Measurements from ENCODE around the gene ATG12. TPM values are rescaled to one million over a fixed set of nuclear protein-coding genes. Genes with fewer than 3 reads are reported as not detected.

The ATG12 gene
- polyA plus RNA-seq, 2 of the 4 experiments (the other 2 are of a cell fraction): 43.3 to 126 TPM

DNA sequence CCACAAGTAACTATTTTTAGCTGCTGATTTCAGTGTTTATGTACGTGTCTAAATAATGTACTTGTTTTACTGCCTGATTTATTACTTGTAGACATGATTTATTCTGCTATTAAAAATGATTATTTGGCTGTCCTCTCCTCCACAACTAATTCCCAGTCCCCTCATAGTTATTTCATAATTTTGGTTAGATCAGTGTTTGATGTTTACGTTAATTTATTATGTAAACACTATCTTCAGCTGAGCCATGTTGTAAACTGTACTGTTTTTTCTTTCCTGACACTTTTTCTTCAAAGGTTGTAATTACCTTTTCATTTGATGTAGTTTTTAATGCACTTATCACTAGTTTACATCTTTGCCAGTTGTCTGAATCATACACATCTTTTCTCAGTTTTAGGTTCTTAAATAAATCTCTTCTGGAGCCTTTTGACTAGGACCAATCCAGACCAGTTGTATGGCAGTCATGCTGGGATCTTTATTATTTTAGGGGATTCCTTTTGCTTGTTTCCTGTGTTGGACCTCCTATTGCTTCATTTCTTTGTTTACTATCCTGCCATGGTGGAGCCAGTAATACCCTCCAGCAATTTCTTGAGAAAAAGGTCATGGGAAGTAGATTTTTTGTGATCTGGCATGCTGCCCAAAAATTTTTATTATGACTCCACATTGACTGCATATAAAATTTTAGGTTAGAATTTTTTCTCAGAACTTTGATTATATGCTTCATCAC lies 16.4 kb upstream of the ATG12 start:
- no peak overlapping the region for H3K27ac ChIP-seq
- 52% methylated on average over 2 of the region's 2 CpGs for WGBS (ENCODE audit: missing lambda C conversion rate)
- ChIA-PET POLR2A (no interaction called here), CTCF (interaction anchor here (1.5 kb wide), 1 partner anchor 19 kb away, joined by 3 read pairs; no protein-coding TSS in a partner anchor)
- peak in 1 of 2 experiments; percentile 43 for DNase-seq (ENCODE audit: low read depth in 1 of 2, low spot score in 1 of 2)
- peak overlapping the region; percentile 51 for H3K4me2 ChIP-seq
- peak in 1 of 2 experiments; percentile 66; a peak in 3 of 6 replicates for ATAC-seq
- H3K4me3 ChIP-seq: no peak overlapping the region
- H3K9me3 ChIP-seq: peaks cover 5% of the 10 kb centered on the region; the same call in 1 of the 3 replicates
- TF ChIP-seq RAD21 (conservative IDR thresholded peaks at IDR 0.05 in 1 of 2, IDR thresholded peaks at IDR 0.05 in 1 of 2) (no peak), CBX2 (IDR thresholded peaks at IDR 0.05; ENCODE audit: borderline replicate concordance, low read depth) (no peak), HEYL (CRISPR knock-in tag; IDR thresholded peaks at IDR 0.05) (no peak), EHMT2 (IDR thresholded peaks at IDR 0.05; ENCODE audit: low read depth) (no peak), CEBPB (IDR thresholded peaks at IDR 0.05) (peak; percentile 7 to 60; a peak in 2 of 4 replicates)
- peaks cover 28% of the 10 kb centered on the region for H3K4me1 ChIP-seq
- no peak for FAIRE-seq

DNA sequence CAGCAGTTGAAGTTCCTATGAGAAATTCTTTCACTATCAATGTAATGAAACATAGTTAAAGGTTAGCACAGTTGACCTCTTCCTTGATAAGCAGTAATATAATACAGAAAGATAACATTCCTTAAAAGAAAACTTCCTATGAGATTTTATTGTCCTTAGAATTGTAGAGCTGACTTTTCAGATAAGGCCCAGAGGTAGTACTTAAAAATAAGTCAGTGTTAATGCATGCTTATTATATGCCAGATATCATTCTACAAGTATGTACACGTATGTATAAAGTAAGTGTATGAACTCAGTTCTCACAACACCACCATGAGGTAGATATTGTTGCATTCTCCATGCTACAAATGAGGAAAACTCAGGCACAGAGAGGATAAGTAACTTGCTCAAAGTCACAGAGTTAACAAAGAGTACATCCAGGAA lies 15.7 kb upstream of the ATG12 start:
- POLR2A ChIA-PET: no interaction called here
- Histone ChIP-seq H3K4me2 (no peak overlapping the region; the same call in 2 of the 3 replicates), H3K4me1 (peaks cover 28% of the 10 kb centered on the region), H3K27ac (no peak overlapping the region), H3K9me3 (0 out of 3 replicates have a peak, but pooled peaks cover 2% of the 10 kb centered on the region), H3K4me3 (no peak overlapping the region)
- ATAC-seq (no peak), DNase-seq (ENCODE audit: low read depth in 1 of 2, low spot score in 1 of 2) (no peak), FAIRE-seq (no peak)
- CTCF ChIA-PET: no interaction called here
- TF ChIP-seq HEYL (CRISPR knock-in tag; IDR thresholded peaks at IDR 0.05): no peak
- TF ChIP-seq, protein P1, sequence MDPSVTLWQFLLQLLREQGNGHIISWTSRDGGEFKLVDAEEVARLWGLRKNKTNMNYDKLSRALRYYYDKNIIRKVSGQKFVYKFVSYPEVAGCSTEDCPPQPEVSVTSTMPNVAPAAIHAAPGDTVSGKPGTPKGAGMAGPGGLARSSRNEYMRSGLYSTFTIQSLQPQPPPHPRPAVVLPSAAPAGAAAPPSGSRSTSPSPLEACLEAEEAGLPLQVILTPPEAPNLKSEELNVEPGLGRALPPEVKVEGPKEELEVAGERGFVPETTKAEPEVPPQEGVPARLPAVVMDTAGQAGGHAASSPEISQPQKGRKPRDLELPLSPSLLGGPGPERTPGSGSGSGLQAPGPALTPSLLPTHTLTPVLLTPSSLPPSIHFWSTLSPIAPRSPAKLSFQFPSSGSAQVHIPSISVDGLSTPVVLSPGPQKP (IDR thresholded peaks at IDR 0.05; ENCODE audit: low read depth, low read length): no peak
- TF ChIP-seq RFX5 (IDR thresholded peaks at IDR 0.05): no peak
- no peak for TF ChIP-seq MYC (IDR thresholded peaks at IDR 0.05; ENCODE audit: borderline replicate concordance, low read length)
- TF ChIP-seq, protein P2, sequence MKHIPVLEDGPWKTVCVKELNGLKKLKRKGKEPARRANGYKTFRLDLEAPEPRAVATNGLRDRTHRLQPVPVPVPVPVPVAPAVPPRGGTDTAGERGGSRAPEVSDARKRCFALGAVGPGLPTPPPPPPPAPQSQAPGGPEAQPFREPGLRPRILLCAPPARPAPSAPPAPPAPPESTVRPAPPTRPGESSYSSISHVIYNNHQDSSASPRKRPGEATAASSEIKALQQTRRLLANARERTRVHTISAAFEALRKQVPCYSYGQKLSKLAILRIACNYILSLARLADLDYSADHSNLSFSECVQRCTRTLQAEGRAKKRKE (CRISPR knock-in tag; IDR thresholded peaks at IDR 0.05; ENCODE audit: low read depth): no peak
- no peak for TF ChIP-seq BHLHE40 (IDR thresholded peaks at IDR 0.05; ENCODE audit: low read depth, low read length)
- no peak for TF ChIP-seq HDAC2 (IDR thresholded peaks at IDR 0.05)
- WGBS (ENCODE audit: missing lambda C conversion rate): 81% methylated on average over 1 of the region's 1 CpG

DNA sequence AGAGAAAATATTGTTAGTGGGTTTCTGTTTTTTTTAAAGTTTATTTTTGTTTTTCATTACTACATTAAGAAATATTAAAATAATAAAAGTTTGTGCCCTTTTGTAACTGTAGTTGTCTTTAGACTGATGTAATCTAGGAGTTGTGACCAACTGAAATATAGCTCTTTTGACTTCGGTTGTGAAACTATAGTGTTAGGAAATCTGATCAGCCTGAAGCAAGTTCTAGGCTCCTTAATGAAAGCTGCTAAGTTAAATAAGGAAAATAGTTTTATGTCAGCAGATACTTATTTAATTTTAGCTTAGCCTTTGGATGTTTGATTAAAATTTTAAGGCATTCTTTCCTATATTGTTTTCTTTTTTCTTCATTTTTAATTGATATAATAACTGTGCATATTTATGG lies 14.6 kb upstream of the ATG12 start:
- whole genome bisulfite sequencing (ENCODE audit: missing lambda C conversion rate): 70% methylated on average over 1 of the region's 1 CpG
- peaks cover 32% of the 10 kb centered on the region for H3K4me1 ChIP-seq
- POLR2A ChIA-PET: no interaction called here
- H3K4me2 ChIP-seq: no peak overlapping the region; the same call in 2 of the 3 replicates
- no peak overlapping the region for H3K27ac ChIP-seq
- DNase-seq (ENCODE audit: low read depth in 1 of 2, low spot score in 1 of 2): no peak
- H3K4me3 ChIP-seq: no peak overlapping the region
- FAIRE-seq: no peak
- TF ChIP-seq RFX5 (IDR thresholded peaks at IDR 0.05): no peak
- TF ChIP-seq SMC3 (IDR thresholded peaks at IDR 0.05): no peak
- TF ChIP-seq ZNF302 (CRISPR knock-in tag; IDR thresholded peaks at IDR 0.05): no peak
- TF ChIP-seq, protein P3, sequence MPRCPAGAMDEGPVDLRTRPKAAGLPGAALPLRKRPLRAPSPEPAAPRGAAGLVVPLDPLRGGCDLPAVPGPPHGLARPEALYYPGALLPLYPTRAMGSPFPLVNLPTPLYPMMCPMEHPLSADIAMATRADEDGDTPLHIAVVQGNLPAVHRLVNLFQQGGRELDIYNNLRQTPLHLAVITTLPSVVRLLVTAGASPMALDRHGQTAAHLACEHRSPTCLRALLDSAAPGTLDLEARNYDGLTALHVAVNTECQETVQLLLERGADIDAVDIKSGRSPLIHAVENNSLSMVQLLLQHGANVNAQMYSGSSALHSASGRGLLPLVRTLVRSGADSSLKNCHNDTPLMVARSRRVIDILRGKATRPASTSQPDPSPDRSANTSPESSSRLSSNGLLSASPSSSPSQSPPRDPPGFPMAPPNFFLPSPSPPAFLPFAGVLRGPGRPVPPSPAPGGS (IDR thresholded peaks at IDR 0.05): no peak
- CTCF ChIA-PET: interaction anchor here (1.1 kb wide), 1 partner anchor 11 kb away, joined by 4 read pairs; no protein-coding TSS in a partner anchor
- 0 out of 3 replicates have a peak, but pooled peaks cover 2% of the 10 kb centered on the region for H3K9me3 ChIP-seq
- no peak for ATAC-seq

DNA sequence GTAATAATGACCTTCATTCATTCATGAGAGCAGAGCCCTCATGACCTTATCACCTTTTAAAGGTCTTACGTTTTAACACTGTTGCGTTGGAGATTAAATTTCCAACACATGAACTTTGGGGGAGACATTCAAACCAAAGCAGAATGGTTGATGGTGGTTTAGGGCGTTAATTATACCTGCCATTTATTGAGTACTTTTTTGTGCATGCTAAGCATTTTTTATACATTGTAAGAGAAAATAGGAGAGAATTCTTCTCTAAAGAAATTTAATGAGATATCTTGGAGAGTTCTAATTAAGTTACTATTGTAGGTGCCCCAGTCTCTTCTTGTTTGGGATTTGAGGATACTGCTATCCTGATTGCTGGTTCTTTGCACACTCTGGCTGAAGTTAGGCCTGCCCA lies 12.8 kb upstream of the ATG12 start:
- POLR2A ChIA-PET: no interaction called here
- 93% methylated on average over 3 of the region's 3 CpGs for WGBS (ENCODE audit: missing lambda C conversion rate)

More for the DNA sequence above, 12.8 kb upstream of the ATG12 start:
- CTCF ChIA-PET: no interaction called here
- no peak overlapping the region for H3K27ac ChIP-seq
- FAIRE-seq (no peak), ATAC-seq (no peak), DNase-seq (ENCODE audit: low read depth in 1 of 2, low spot score in 1 of 2) (no peak)
- H3K9me3 ChIP-seq: 0 out of 3 replicates have a peak, but pooled peaks cover 2% of the 10 kb centered on the region
- H3K4me1 ChIP-seq: peaks cover 39% of the 10 kb centered on the region
- TF ChIP-seq MAFK (IDR thresholded peaks at IDR 0.05; ENCODE audit: partially characterized antibody): peak; percentile 85
- no peak for TF ChIP-seq NR3C1 (IDR thresholded peaks at IDR 0.05)
- no peak overlapping the region for H3K4me3 ChIP-seq
- no peak overlapping the region for H3K4me2 ChIP-seq
